ENCODE results near the gene CDK19.

DNA sequence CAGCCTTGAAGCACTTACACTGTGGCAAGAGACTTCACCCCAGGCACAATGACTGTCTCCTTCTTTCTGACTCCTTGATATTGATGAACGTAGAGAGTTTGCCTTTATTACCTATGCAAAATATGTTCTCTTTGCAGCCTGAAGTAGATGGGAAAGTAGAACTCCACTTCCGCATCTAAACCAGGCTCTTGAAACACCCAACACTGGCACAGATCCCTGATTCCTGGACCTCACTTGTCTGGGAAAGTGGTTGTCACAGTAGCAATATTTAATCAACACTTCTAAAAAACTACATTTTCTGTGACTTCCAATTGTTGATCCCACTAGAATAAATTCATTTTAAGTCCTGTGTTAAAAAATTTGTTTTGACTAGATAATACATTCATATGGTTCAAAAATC lies 143.1 kb downstream of the CDK19 start:
- TF ChIP-seq, protein P1, sequence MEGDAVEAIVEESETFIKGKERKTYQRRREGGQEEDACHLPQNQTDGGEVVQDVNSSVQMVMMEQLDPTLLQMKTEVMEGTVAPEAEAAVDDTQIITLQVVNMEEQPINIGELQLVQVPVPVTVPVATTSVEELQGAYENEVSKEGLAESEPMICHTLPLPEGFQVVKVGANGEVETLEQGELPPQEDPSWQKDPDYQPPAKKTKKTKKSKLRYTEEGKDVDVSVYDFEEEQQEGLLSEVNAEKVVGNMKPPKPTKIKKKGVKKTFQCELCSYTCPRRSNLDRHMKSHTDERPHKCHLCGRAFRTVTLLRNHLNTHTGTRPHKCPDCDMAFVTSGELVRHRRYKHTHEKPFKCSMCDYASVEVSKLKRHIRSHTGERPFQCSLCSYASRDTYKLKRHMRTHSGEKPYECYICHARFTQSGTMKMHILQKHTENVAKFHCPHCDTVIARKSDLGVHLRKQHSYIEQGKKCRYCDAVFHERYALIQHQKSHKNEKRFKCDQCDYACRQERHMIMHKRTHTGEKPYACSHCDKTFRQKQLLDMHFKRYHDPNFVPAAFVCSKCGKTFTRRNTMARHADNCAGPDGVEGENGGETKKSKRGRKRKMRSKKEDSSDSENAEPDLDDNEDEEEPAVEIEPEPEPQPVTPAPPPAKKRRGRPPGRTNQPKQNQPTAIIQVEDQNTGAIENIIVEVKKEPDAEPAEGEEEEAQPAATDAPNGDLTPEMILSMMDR (IDR thresholded peaks at IDR 0.05; ENCODE audit: low read length): no peak
- no peak for TF ChIP-seq EZH2 (IDR thresholded peaks at IDR 0.05; ENCODE audit: borderline replicate concordance, low read length)

Data from OCI-LY1 (cell line).